Measurements from ENCODE around the gene POLN.
"Not testable (repeated sequence)": the region's sequence is repeated elsewhere in the genome, so short reads cannot be mapped to it uniquely, and the experiment has no call there.

Gene POLN

DNA sequence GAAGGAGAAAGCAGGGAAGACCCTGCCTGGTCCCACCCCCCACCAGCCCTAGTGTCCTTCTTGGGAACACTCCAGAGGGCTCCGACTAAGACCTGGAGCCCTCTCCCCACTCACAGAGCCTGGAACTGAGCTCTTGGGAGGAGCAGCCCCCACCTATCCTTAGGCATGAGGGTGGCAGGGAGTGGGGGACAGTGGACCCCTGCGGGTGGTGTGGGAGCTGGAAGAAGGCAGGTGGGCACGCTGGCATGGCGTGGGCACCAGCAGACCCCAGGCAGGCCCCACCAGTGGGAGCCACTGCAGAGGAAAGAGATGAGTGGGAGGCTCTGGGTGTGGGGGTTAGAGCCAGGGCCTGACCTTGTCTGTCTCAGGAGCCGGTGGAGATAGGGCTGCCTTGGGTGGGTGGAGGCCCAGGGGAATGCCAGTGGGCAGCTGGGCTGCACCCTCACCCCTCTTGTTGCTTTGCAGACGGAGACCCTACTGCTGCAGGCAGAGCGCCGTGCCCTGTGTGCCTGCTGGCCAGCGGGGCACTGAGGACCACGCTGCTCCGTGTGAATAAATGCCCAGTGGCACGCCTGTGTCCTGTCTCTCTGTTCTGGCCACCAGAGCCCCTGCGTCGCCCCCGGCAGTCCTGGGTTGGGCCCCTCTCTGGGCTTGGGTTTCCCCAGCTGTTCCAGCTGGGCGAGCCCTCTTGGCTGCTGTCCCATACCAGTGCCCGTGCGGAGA, 198.4 kb downstream of the POLN start:
- no peak for DNase-seq

DNA sequence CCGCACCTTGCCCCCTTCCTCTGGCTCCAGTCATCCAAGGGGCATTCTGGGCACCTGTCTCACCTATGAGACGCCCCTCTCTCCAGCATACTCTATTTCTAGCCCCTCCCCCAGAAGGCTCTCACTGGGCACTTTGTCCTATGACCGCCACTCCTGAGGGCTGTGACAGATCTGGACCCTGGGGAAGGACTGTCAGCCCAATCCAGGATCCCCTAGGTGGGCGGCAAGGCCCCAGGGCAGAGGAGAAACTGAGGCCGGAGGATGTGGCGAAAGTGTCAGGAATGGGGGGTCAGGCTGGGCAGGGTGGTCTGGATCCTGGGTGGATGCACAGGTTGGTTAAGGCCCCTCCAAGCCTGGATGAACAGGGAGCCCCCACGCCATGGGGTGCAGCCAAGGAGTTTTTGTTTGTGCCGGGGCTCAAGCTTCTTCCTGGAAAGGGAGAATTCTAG, 198.9 kb downstream of the POLN start:
- DNase-seq: no peak

DNA sequence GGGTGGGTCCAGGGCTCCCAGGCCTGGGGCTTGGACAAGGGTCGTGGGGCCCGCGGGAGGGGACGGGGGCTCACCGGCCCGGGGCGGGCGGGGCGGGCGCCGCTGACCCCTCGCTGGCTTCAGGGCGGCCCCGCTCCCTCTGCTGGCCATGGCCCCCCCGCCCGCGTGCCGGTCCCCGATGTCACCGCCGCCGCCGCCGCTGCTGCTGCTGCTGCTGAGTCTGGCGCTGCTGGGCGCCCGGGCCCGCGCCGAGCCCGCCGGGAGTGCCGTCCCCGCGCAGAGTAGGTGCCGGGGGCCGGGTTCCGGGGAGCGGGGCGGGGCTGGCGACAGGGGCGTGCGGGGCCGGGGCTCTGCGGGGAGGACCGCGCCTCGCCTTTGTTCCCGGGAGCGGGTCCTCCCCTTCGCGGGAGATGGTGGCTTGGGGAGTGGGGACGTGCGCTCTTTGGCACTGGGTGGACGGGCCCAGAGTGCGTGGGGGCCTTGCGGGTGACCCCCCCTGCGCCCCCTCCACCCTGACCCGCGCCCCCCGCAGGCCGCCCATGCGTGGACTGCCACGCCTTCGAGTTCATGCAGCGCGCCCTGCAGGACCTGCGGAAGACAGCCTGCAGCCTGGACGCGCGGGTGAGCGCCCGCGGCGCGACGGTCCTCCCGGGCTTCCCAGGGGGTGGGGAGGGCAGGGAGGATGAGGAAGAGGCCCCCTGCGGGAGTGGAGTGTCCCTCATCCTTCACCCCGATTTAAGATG, 199.5 kb downstream of the POLN start:
- DNase-seq: peak in 14 of 51 donors; percentile 39 to 75 (median 59)

DNA sequence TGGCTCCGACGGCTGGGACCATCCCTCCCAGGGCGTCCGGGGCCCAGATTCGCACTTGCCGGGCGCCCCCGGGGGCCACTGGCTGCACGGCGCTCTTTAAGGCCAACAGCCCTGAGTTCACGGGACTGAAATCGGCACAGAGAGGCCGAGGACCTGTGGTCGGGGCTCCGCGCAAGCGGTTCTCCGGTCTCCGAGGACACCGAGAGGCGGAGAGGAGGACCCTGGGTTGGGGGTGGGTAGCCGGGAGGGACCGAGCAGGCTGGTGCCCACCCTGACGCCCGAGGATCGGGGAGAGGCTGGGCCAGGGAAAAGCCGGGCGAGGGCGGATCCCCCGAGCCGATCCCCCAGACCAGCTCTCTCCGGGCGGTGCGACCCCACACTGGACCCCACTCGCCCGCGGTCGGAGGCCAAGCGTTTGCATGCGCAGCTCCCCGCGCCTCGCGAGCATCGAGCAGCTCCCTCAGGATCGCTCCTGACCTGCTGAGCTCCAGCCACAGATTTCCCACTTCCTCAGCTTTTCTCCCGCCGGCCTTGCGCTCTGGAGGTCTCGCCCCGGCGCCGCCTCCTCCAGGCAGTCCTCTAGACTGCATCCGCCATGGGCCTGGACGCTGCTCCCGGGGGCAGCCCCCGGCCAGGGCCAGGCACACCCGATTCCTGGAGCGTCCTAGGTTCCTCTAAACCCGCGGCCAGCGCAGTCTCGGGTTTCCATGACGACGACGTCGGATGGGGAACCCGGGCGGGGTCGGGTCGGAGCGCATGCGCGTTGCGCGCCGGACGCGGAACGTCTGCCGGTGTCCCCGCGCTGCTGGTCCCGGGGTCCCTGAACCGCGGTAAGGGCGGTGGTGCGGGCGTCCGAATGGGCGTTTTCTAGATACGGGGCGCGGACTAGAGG, 200.4 kb downstream of the POLN start:
- DNase-seq: peak in 48 of 51 donors; percentile 29 to 87 (median 74)

DNA sequence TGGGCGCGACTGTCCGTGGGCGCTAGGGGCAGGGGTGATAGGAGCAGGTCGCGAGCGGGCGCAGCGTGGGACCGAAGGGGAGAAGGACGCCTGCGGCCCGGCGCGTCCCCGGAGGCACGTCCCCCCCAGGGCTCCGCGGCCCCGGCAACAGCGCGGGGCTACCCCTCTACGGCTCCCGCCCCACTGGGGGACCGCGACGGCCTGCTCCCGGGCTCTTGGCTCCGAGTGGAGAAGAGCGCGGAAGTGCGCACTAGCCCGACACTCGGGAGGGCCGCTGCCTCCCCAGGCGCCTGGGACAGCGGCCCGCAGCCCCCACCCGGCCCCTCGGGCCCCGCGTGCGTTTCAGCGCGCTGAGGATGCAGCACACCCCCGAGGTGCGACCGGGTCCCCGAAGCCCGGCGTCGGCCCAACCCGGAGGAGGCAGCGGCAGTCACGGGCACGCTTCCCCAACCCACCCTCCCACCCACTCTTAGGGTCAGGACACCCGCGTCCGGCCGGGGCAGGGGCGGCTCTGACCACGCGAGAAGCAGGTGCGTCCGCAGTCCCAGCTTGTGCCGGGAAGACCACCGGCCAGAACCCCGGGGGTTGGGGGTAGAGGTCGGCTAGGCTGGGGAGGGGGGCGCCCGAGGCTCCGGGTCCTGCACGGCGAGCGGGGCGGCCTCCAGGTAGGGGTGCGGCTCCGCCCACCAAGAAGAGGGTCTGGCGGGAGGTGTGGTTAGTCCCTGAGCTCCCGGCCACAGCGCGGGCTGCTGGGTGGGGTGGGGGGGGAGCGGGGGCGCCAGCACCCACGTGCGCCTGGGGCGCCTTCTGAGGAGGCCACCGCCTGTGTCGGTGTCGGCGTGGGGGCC, 201.3 kb downstream of the POLN start:
- DNase-seq: no peak

DNA sequence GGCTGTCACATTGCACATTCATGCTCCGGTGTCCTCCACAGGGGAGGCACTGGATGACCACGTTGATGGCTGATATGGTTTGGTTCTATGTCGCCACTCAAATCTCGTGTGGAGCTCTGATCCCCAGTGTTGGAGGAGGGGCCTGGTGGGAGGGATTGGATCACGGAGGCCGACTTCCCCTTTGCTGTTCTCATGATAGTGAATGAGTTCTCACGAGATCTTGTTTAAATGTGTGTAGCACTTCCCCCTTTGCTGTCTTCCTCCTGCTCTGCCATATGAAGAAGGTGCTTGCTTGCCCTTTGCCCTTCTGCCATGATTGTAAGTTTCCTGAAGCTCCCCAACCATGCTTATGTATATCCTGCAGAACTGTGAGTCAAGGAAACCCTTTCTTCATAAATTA, 205.1 kb downstream of the POLN start:
- no peak for DNase-seq

DNA sequence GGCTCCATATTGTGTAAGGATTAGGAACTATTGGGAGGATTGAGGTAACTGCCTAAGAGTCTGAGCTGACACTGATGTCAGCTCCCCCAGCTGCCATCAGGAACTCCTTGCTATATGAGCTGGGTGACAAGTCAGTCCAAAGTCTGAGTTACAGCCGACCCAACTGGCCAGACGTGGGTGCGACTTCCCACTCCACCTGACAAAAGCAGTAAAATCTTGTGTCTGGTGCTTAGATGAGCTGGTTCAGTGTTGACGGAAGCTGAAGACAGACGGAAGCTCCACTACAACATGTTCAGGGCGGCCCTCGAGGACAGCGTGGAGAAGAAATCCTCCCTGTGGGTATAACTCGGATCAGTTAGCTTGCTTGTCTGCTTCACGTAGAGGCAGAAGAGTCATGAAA, 205.6 kb downstream of the POLN start:
- no peak for DNase-seq

DNA sequence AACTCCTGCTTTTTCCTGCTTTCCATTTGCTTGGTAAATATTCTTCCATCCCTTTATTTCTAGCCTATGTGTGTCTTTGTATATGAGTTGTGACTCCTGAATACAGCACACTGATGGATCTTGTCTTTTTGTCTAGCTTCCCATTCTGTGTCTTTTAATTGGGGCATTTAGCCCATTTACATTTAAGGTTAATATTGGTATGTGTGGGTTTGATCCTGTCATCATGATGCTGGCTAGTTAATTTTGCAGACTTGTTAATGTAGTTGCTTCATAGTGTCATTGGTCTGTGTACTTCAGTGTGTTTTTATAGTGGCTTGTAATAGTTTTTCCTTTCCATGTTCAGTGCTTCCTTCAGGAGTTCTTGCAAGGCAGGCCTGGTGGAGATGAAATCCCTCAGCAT, 210.8 kb downstream of the POLN start:
- not testable (repeated sequence) for DNase-seq

DNA sequence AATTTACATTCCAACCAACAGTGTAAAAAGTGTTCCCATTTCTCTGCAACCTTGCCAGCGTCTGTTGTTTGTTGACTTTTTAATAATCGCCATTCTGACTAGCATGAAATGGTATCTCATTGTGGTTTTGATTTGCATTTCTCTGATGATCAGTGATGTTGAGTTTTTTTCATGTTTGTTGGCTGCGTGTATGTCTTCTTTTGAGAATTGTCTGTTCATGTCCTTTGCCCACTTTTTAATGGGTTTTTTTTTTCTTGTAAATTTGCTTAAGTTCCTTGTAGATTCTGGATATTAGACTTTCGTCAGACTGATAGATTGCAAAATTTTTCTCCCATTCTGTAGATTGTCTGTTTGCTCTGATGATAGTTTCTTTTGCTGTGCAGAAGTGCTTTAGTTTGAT, 214.8 kb downstream of the POLN start:
- not testable (repeated sequence) for DNase-seq

DNA sequence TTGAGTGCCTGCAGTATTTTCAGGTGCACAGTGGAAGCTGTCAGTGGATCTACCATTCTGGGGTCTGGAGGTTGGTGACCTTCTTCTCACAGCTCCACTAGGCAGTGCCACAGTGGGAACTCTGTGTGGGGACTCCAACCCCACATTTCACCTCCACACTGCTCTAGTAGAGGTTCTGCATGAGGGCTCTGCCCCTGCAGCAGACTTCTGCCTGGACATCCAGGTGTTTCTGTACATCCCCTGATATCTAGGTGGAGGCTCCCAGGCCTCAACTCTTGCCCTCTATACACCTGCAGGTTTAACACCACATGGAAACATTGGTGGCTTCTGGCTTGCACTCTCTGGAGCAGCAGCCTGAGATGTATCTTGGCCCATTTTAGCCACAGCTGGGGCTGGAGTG, 216.1 kb downstream of the POLN start:
- DNase-seq: no peak

DNA sequence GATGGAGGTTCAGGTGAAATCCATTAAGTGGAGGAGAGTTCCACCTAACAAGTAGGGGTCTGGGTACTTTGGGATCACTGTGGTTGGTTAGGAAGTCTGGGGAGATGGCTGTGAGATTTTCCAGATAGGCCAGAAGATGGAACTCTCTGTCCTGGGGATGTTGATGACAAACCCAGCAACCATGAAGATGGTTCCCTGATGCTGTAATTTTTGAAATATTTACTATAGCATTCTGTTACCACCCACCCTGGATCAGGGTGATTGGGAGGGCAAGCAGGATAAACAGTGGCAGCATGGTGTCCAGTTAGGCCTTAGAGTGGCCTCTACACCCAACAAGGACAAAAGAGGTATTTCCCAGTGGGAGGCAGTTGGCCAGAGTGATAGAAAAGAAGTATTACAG, 217.2 kb downstream of the POLN start:
- DNase-seq: no peak
